Left kidney (tissue), 2 donors: ENCODE data around the gene SMIM27. TPM values are rescaled to one million over a fixed set of nuclear protein-coding genes. Genes with fewer than 3 reads are reported as not detected.

ENCODE experiments used
- DNase-seq: peaks from one replicate; pipeline ENCODE4 v3.0.0-alpha.2; 2013
- polyA plus RNA-seq: library from polyadenylated mRNA; unstranded; fragments of 120-200 nt; gene quantifications from one replicate; pipeline ENCODE4 v1.2.1, GENCODE V29; 2013; ENCODE audit not compliant: insufficient read length

Gene SMIM27
- polyA plus RNA-seq, 1 donor = 15.6 TPM

- DNase-seq = peak; percentile 37
Observed at GRCh38 chr9:32551276-32552051, 663 bp upstream of the SMIM27 start.

DNA sequence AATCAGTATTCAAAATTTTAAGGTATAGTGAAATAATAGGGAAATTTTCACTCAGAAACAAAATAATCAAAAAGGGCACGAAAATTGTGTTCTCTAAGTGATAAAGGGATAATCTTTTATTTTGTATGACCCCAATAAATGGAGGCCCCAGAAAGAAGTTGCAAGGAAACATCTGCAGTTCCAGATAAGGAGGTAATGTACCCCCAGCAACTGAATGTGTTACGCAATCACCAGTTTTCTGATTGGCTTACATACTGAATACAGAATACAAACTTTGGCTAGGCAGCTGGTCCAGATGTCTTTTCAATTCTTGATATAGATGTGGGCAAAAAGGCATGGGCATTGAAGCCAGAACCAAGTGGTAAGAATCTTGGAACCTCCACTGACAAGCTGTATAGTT lies 2.0 kb downstream of the SMIM27 start:
- no peak for DNase-seq

DNA sequence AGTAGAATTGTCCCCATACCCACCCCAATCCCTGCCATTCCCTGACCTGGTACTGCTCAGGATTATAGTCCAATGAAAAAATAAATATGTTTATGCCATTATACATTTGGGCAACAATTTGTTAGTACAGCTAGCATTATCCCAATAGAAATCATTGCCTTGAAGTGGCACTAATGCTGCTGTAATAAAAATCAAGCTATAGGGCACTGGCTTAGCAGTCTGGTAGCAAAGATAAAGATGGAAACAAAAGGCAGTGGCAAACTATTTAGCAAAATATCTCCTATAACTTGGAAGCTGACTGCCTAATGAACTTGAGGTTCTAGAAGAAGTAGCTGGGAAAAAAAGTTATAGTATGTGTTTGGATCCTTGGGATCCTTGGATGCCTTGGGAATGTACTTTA lies 2.5 kb downstream of the SMIM27 start:
- no peak for DNase-seq

DNA sequence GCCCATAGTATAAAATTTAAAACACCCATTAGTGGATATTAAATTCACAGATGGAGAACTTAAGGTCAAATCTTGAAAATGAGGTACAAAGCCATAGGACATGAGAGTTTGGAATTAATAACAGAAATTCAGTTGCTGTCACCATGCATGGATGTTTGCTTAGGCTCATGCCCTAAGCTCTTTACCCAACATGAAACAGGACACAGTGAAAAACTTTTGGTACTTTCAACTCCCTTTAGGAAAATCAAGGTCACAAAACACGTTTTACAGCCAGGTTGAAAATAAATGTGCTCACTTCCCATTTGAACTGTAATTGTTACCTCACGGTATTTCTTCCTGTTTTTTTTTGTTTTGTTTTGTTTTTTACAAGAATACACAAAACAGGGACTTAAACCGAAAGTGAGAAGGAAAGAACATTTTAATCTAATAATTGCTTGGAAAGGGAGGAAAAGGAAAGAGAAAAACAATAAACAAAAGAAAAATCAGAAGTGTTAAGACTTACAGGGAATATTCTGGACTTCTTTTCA lies 6.3 kb downstream of the SMIM27 start:
- DNase-seq = no peak

DNA sequence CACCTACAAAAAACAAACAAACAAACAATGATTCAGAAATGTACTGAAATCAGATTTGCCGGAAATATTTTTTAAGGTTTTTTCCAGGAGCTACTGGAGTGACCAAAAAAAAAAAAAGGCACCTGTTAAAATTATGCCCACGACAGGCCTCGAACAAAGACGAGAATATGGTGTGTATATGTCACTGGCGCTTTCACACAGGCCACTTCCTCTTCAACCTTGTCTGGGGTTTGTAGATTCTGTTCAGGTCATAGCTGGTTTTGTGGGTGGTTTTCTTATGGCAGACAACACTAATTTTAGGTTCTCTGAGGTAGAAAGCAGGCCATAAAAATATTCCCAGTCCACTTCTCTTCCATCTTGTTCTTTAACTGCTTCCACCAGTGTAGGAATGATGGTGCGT lies 13.8 kb downstream of the SMIM27 start:
- no peak for DNase-seq

- DNase-seq = no peak
Observed at GRCh38 chr9:32566770-32567169, 14.6 kb downstream of the SMIM27 start.

DNA sequence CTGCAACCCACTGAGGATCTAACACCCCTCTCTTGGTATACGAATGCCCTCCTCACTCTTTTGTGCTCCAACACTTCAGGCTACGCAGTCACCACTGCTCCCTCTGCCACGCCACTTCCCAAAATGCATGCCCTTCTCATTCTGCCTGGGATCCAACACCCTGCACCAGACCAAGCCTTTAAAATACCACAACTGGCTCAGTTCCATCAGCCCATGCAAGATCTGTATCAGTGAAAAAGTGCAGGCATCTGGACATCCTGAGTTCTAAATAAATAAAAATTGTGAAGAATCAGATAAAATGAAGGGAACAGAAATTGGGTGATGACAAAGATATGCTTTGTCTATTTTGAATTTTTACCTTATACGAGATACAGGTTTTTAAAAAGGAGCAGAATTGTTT lies 18.1 kb downstream of the SMIM27 start:
- no peak for DNase-seq

GRCh38 chr9:32571969-32572899 lies 20.1 kb downstream of the SMIM27 start:
- peak; percentile 72 for DNase-seq

GRCh38 chr9:32572900-32573523 lies 20.9 kb downstream of the SMIM27 start, which contains the start of gene NDUFB6:
NDUFB6 (minus strand) TSS chr9:32573159; CDS start chr9:32573060, 99 bp downstream.
- peak; percentile 93 for DNase-seq

DNA sequence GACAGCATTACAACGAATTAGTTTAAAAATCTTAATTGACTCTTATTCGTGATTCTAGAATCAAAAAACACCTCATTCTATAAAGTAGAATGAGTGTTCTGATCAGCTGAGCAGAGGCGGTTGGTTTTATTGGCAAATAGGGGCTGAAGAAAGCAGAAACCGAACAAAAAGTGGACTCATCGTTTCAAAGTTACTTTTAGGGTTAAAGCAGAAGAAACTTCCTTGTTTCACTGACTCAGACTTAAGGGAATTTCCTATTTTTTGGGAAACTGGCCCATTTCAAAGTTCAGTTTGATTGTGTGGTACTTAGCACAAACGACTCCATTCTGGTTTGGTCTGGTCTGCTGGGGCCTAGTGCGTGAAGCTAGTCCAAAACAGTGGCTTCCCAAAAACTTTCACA lies 21.7 kb downstream of the SMIM27 start:
- no peak for DNase-seq

DNA sequence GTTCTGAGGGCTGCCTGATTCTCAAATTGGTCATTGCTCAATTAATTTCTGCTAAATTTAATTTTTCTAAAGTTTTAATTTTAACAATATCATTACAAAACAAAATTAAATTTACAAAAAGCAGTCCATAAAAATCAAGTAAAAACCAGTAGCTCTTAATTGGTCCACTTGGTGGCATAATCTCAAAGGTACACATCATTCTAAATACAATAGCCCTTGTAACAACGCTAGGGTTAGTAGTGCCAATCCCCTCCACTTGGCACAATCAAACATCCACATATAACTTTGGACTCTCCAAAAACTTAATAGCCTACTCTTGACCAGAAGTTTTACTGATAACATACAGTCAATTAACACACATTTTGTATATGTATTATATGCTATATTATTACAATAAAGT lies 22.7 kb downstream of the SMIM27 start:
- no peak for DNase-seq

GRCh38 chr9:32577316-32577715 lies 25.2 kb downstream of the SMIM27 start:
- DNase-seq = no peak

DNA sequence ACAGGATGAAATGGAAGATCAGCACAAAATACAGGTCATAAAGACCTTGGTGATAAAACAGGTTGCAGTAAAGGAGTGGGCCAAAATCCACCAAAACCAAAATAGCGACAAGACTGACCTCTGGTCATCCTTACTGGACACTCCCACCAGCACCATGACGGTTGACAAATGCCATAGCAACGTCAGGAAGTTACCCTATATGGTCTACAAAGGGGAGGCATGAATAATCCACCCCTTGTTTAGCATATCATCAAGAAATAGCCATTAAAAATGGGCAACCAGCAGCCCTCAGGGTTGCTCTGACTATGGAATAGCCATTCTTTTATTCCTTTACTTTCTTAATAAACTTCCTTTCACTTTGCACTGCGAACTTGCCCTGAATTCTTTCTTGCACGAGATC lies 26.8 kb downstream of the SMIM27 start:
- DNase-seq = no peak

- DNase-seq = peak; percentile 50
Observed at GRCh38 chr9:32579706-32580331, 27.7 kb downstream of the SMIM27 start.

GRCh38 chr9:32580631-32581300 lies 28.6 kb downstream of the SMIM27 start:
- no peak for DNase-seq

DNA sequence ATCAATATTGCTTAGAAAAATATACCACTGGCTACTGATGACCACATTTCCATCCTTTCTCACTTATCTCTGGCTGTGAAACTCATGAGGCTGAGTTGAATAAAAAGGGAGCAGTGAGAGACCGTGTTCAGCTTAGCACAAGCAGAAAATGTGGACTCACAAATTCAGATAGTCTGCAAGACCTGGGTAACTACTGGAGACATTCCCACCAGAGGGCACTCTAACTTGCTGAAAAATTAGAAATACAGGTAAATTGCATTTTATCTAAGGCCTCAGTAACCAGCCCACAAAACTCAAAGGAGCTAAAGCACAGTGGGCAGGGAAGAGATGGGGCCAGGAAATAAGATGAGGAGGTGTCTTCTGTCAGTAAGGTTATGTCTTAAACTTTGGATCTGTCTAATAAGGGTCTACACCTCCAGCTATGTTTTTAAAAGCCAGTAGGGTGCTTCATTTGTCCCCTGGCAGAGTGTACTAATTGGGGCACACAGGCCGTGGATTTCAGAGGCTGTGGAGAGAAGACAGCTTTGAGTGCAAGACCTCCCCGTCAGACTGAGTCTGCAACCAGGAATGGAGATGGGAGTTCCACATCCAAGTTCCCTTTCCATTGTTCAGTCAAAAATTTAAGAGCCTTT lies 29.5 kb downstream of the SMIM27 start:
- peak; percentile 76 for DNase-seq

GRCh38 chr9:32584784-32585183 lies 32.7 kb downstream of the SMIM27 start:
- no peak for DNase-seq

- DNase-seq = no peak
Observed at GRCh38 chr9:32587901-32588300, 35.8 kb downstream of the SMIM27 start.

GRCh38 chr9:32589083-32589723 lies 37.1 kb downstream of the SMIM27 start:
- DNase-seq = peak; percentile 44

DNA sequence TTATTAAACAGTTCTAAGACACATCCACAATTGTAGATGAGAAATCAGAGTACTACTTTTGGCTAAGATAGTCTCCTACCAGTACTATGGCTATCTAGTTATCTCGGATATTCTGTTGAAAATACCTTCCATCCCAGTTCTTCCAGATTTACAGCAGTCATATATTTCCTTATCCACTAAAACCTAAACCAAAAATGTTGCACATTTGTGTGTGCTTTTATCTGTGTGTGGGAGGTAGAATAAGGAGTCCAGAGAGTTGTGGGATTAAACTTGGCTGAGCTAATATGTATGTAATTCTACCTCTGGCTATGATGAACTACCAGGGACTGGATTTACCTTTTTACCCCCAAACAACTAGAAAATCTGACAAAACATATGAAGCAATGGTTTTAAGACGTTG lies 38.3 kb downstream of the SMIM27 start:
- DNase-seq = no peak
